ENCODE measurements around the gene ZNF423. TPM values are rescaled to one million over a fixed set of nuclear protein-coding genes. Genes with fewer than 3 reads are reported as not detected.

ZNF423 gene
- total and polyA plus RNA-seq, 9 of the 15 experiments (the other 6 are each of a cell fraction or from before 2014, with no cell fraction given): not detected

- BruUV-seq (replicated peaks): no TSS peak
- Histone ChIP-seq H3K27me3 (ENCODE audit: control insufficient read depth in 2 of 2, insufficient read depth in 2 of 2, low read length in 2 of 2) (peaks cover 4 to 46% of the 10 kb centered on the region in 2 experiments; a peak in 3 of 5 replicates), H2AFZ (ENCODE audit: low read depth, low read length) (no peak overlapping the region), H3K4me3 (no peak overlapping the region), H3K4me1 (replicated peaks in 1 of 2; ENCODE audit: control insufficient read depth in 2 of 2, insufficient read depth in 2 of 2, low read length in 2 of 2) (no peaks in the 10 kb centered on the region), H3K36me3 (ENCODE audit: control insufficient read depth, insufficient read depth, low read length) (no peaks in the 10 kb centered on the region), H3K79me2 (ENCODE audit: control insufficient read depth, insufficient read depth, low read length) (no peaks in the 10 kb centered on the region), H3K9me3 (replicated peaks; ENCODE audit: control insufficient read depth, insufficient read depth, low read depth, low read length) (no peaks in the 10 kb centered on the region), H4K20me1 (replicated peaks; ENCODE audit: control insufficient read depth, insufficient read depth, low read length) (no peaks in the 10 kb centered on the region), H3K4me2 (ENCODE audit: insufficient read depth, low read length) (no peak overlapping the region), H3K9me1 (ENCODE audit: control insufficient read depth, insufficient read depth, low read length) (no peaks in the 10 kb centered on the region), H3K27ac (ENCODE audit: extremely low read depth, low read depth, low read length) (no peak overlapping the region), H3K9ac (ENCODE audit: insufficient read depth in 1 of 2, low read depth in 2 of 2, low read length in 2 of 2) (no peak overlapping the region)
- POLR2A ChIA-PET: no interaction called here
- CTCF ChIA-PET (ENCODE audit: low intra/inter-chr PET ratio): no interaction called here
- TF ChIP-seq SREBF2 (CRISPR knock-in tag; IDR thresholded peaks at IDR 0.05) (no peak), MEIS2 (IDR thresholded peaks at IDR 0.05; ENCODE audit: partially characterized antibody) (peak; percentile 18)
- in situ Hi-C loops (cut with MboI) (no loop called here), intact Hi-C loops (cut with micrococcal nuclease) (no loop called here)
- no peak for ATAC-seq
- no peak for FAIRE-seq
- 1% methylated on average over 5 of the region's 5 CpGs for WGBS (ENCODE audit: insufficient coverage, low coverage, missing lambda C conversion rate)
- no peak for DNase-seq (ENCODE audit: extremely low read depth in 1 of 4, low spot score in 3 of 4)
Observed at GRCh38 chr16:49608098-49608497, 247.8 kb downstream of the ZNF423 start.

- Histone ChIP-seq H3K4me3 (no peak overlapping the region), H3K4me2 (ENCODE audit: insufficient read depth, low read length) (no peak overlapping the region), H3K4me1 (replicated peaks in 1 of 2; ENCODE audit: control insufficient read depth in 2 of 2, insufficient read depth in 2 of 2, low read length in 2 of 2) (no peaks in the 10 kb centered on the region), H3K9me1 (ENCODE audit: control insufficient read depth, insufficient read depth, low read length) (no peaks in the 10 kb centered on the region), H3K9ac (ENCODE audit: insufficient read depth in 1 of 2, low read depth in 2 of 2, low read length in 2 of 2) (no peak overlapping the region), H3K27ac (ENCODE audit: extremely low read depth, low read depth, low read length) (no peak overlapping the region), H2AFZ (ENCODE audit: low read depth, low read length) (no peak overlapping the region), H3K9me3 (replicated peaks; ENCODE audit: control insufficient read depth, insufficient read depth, low read depth, low read length) (no peaks in the 10 kb centered on the region), H3K27me3 (ENCODE audit: control insufficient read depth in 2 of 2, insufficient read depth in 2 of 2, low read length in 2 of 2) (peaks cover 25 to 70% of the 10 kb centered on the region in 2 experiments; a peak in 4 of 5 replicates), H3K79me2 (ENCODE audit: control insufficient read depth, insufficient read depth, low read length) (no peaks in the 10 kb centered on the region), H4K20me1 (replicated peaks; ENCODE audit: control insufficient read depth, insufficient read depth, low read length) (peaks cover 4% of the 10 kb centered on the region; the same call in 1 of the 2 replicates), H3K36me3 (ENCODE audit: control insufficient read depth, insufficient read depth, low read length) (no peaks in the 10 kb centered on the region)
- in situ Hi-C loops (cut with MboI): no loop called here
- ChIA-PET POLR2A (no interaction called here), CTCF (ENCODE audit: low intra/inter-chr PET ratio) (no interaction called here)
- ATAC-seq: no peak
- intact Hi-C loops (cut with micrococcal nuclease): no loop called here
- FAIRE-seq: no peak
- 0% methylated on average over 14 of the region's 14 CpGs for WGBS (ENCODE audit: insufficient coverage, low coverage, missing lambda C conversion rate)
- BruUV-seq (replicated peaks): no TSS peak
- DNase-seq (ENCODE audit: extremely low read depth in 1 of 4, low spot score in 3 of 4): no peak
- no peak for TF ChIP-seq ZNF707 (CRISPR knock-in tag; conservative IDR thresholded peaks at IDR 0.05)
- TF ChIP-seq FOXJ2 (tag; IDR thresholded peaks at IDR 0.05): no peak
- TF ChIP-seq HES1 (IDR thresholded peaks at IDR 0.05; ENCODE audit: low read depth): no peak
- TF ChIP-seq GTF3C2 (IDR thresholded peaks at IDR 0.05; ENCODE audit: borderline replicate concordance, extremely low read depth, insufficient read length): no peak
- no peak for TF ChIP-seq HNRNPLL (IDR thresholded peaks at IDR 0.05; ENCODE audit: low read depth, low read length, poor library complexity, severe bottlenecking)
Observed at GRCh38 chr16:49605536-49606254, 250.2 kb downstream of the ZNF423 start.
